Upper lobe of left lung (tissue), 4 donors: ENCODE data around the gene ACOD1.

Source experiments
- POLR2A ChIP-seq, 4 donors: fragments of 450-650 bp; IDR thresholded peaks; one replicate each; pipeline ENCODE4 v1.5.1; 2016 to 2017; ENCODE audit warnings: antibody characterized with exemption in 4 of 4, mild to moderate bottlenecking in 2 of 4
- TF ChIP-seq, protein P1 (sequence below), 6 experiments: fragments of 450-650 bp in 4 of 6; fragments of 200-600 bp in 2 of 6; sonication (generic) in 2 of 6; IDR thresholded peaks; one replicate each; pipeline ENCODE4 v1.5.1; 2016 to 2019; ENCODE audit warnings: antibody characterized with exemption in 6 of 6

DNA sequence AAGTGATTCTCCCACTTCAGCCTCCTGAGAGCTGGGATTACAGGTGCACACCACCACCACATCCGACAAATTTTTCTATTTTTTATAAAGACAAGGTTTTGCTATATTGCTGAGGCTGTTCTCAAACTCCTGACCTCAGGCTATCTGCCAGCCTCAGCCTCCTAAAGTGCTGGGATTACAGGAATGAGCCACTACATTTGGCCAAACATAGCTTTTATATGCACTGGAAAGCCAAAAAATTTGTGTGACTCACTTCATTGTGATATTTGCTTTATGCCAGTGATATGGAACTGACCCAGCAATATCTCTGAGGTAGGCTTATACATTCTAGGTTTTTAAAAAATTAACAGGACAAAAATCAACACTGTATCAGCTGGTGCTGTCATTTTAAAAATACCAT lies 26.8 kb upstream of the ACOD1 start:
- TF ChIP-seq, protein P1, sequence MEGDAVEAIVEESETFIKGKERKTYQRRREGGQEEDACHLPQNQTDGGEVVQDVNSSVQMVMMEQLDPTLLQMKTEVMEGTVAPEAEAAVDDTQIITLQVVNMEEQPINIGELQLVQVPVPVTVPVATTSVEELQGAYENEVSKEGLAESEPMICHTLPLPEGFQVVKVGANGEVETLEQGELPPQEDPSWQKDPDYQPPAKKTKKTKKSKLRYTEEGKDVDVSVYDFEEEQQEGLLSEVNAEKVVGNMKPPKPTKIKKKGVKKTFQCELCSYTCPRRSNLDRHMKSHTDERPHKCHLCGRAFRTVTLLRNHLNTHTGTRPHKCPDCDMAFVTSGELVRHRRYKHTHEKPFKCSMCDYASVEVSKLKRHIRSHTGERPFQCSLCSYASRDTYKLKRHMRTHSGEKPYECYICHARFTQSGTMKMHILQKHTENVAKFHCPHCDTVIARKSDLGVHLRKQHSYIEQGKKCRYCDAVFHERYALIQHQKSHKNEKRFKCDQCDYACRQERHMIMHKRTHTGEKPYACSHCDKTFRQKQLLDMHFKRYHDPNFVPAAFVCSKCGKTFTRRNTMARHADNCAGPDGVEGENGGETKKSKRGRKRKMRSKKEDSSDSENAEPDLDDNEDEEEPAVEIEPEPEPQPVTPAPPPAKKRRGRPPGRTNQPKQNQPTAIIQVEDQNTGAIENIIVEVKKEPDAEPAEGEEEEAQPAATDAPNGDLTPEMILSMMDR (IDR thresholded peaks at IDR 0.05): no peak
- TF ChIP-seq POLR2A (IDR thresholded peaks at IDR 0.05): no peak
